ENCODE data around the gene UGT1A5.

Gene UGT1A5

GRCh38 chr2:233712611-233713261 lies at the start of gene UGT1A5:
Gene UGT1A5 (plus strand): TSS chr2:233712907. CDS start chr2:233712992, 85 bp downstream.
- DNase-seq = no peak

- DNase-seq = no peak
These were observed 48.8 kb upstream of the UGT1A5 start for GRCh38 chr2:233663911-233664310.

GRCh38 chr2:233668605-233669260 lies 44.0 kb upstream of the UGT1A5 start:
- no peak for DNase-seq

- DNase-seq = no peak
These were observed 41.2 kb upstream of the UGT1A5 start, which contains the start of gene UGT1A9 for GRCh38 chr2:233671290-233672161. Gene UGT1A9 (plus strand): TSS chr2:233671898. CDS start chr2:233671935, 37 bp downstream.

GRCh38 chr2:233672886-233673285 lies 39.8 kb upstream of the UGT1A5 start:
- DNase-seq = no peak

GRCh38 chr2:233673896-233674295 lies 38.8 kb upstream of the UGT1A5 start:
- no peak for DNase-seq

- DNase-seq = no peak
These were observed 38.4 kb upstream of the UGT1A5 start for GRCh38 chr2:233674314-233674713.

GRCh38 chr2:233674995-233675394 lies 37.7 kb upstream of the UGT1A5 start:
- no peak for DNase-seq

GRCh38 chr2:233676046-233676445 lies 36.7 kb upstream of the UGT1A5 start:
- no peak for DNase-seq

GRCh38 chr2:233679196-233679595 lies 33.5 kb upstream of the UGT1A5 start:
- DNase-seq = no peak

GRCh38 chr2:233680361-233681045 lies 32.2 kb upstream of the UGT1A5 start:
- no peak for DNase-seq

GRCh38 chr2:233681521-233682099 lies 31.1 kb upstream of the UGT1A5 start, which contains the start of gene UGT1A7:
Gene UGT1A7 (plus strand): TSS chr2:233681901. CDS start chr2:233681938, 37 bp downstream.
- DNase-seq = no peak

GRCh38 chr2:233684640-233685039 lies 28.1 kb upstream of the UGT1A5 start:
- no peak for DNase-seq

GRCh38 chr2:233686928-233687327 lies 25.8 kb upstream of the UGT1A5 start:
- DNase-seq = no peak

GRCh38 chr2:233688341-233688740 lies 24.4 kb upstream of the UGT1A5 start:
- DNase-seq = no peak

- no peak for DNase-seq
These were observed 23.7 kb upstream of the UGT1A5 start for GRCh38 chr2:233689031-233689430.

- DNase-seq = no peak
These were observed 23.2 kb upstream of the UGT1A5 start for GRCh38 chr2:233689501-233689900.

- no peak for DNase-seq
These were observed 22.3 kb upstream of the UGT1A5 start for GRCh38 chr2:233690444-233690843.

GRCh38 chr2:233691443-233692433 lies 21.0 kb upstream of the UGT1A5 start:
- no peak for DNase-seq

- DNase-seq = no peak
These were observed 20.1 kb upstream of the UGT1A5 start, which contains the start of gene UGT1A6 for GRCh38 chr2:233692648-233693047. Gene UGT1A6 (plus strand): TSS chr2:233692890. CDS start chr2:233693005, 115 bp downstream.

GRCh38 chr2:233693963-233694362 lies 18.7 kb upstream of the UGT1A5 start:
- DNase-seq = no peak
